HG02642 (cell line): ENCODE data around the gene DGKI.

Source experiments
- ATAC-seq: cut with Tn5 transposase; IDR thresholded peaks from one replicate; pipeline ENCODE4 v1.9.1; 2021; ENCODE audit warnings: mild to moderate bottlenecking; ENCODE audit not compliant: unreplicated experiment, poor library complexity

The DGKI gene

DNA sequence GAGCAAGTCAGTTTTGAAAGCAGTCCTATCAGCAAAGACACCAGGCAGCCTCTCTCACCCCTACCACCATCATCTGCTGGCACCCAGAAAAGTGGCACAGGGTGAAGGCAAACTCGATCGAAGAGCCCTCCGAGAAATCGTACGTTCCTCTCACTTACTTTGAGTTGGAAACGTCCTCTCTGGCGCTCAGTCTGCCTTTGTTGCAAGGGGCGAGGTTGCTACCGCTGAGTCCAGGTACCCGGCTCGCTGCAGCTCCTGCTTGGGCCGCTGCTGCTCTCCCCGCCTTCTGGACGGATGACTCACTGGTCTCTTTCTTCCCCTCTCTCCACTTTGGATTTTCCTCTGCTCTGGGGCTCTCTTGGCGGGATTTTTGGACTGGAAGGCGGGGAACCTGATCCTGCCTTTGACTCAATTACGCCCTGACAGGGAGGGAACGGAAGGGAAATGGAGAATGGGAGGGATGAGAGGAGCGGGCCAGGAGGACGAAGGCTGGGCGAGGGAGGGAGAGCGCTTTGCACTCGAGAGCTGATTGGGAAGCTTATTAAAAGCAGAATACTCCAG lies 503.4 kb downstream of the DGKI start, which contains the start of gene PTN:
TSS of gene PTN (minus strand) at position 453 of the 561 bp plus-strand sequence. CDS start 88,760 bp downstream, outside the sequence.
- no peak for ATAC-seq

DNA sequence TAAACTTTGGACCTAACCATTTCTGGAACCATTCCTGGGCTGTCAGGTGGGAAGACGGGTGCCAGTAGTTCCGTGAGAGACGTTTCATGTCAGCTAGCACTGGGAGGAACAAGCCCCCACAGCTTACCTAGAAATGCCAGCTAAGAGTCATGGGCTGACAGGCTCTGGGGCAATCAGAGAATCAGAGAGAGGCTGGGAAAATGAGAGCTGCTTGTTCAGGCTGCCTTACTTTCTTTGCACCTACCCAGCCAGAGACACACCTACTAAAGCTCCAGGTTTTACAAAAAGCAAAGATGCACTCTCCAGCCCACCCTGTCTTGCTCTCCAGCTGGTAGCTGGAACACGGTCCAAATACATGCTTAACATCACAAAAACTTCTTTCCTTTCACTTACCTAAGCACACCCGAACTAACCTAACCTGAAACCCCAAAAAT lies 503.9 kb downstream of the DGKI start:
- no peak for ATAC-seq

DNA sequence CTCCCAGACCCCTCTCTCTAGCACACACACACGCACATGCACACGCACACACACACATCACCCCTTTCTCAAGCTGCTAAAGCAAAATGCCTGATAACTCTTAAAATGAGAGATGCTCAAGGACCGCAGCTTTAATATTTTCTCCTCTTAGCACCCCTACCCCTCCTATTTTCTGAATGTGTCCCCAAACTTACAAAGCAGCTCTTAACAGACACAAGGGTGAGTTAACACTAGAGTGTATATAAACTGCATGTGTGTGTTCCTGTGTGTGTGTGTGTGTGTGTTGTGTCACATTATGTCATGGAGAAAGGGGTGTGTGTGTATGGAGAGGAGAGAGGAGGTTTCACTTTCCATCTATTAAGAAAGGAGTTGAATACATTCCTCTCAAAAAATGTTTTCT lies 504.5 kb downstream of the DGKI start:
- no peak for ATAC-seq

DNA sequence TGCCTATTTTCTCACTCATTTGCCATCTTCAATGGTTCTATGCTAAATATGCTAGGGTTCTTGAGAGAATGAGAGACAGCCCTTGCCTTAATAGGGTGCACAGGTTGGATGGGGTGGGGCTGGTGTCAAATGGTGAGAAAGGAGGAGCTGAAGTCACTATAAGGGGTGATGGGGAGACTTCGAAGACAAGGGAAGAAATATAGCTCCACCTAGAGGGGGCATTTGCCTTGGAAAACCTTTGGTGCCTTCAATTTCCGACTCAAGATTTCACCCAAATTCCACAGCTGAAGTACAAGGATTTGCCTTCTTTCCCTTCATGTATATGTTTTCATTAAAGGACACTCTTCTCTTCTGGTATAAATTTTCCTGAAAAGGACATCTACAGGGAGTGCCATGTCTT lies 508.9 kb downstream of the DGKI start:
- ATAC-seq, result no peak

DNA sequence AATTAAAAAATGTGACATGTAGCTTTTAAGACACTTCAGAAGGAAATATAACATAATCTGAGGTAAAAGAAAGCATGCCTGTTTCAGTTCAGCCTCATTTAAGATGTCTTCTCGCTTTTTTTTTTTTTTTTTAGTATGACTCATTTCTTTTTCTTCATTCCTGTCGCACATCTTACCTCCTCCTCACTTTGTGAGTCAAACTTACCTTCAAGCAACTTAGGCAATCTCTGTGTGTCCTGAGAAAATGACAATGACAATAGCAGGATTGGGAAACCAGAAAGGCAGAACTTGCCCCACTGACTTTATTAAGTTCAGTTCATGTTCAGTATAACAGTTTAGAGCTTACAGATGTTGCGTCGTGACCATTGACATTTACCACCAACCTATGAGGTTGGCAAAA lies 511.0 kb downstream of the DGKI start:
- ATAC-seq, result no peak

DNA sequence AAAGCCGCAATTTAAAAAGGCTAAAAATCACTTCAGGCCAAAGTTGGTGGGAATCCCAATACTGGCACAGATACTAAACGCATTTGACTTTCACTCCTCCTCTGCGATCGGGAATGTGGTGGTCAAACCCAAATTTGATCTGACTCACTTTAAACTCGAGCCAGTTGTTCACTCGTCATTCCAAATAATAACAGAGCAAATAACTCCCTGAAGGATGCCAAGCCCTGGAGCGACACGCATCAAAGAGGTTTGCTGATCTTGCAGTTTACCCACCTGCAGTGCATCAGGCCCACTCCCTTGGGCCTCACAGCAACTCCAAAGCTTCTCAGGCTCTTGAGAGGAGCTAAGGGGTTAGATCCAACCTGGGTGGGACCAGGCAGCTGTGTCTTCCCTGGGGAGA lies 515.4 kb downstream of the DGKI start:
- no peak for ATAC-seq
